HepG2 (cell line): ENCODE data around the gene SERPIND1. TPM values are rescaled to one million over a fixed set of nuclear protein-coding genes. Genes with fewer than 3 reads are reported as not detected.

Experiments
- ATF1 ChIP-seq: IDR thresholded peaks from 2 replicates; pipeline ENCODE4 v1.6.1; 2016; ENCODE audit warnings: mild to moderate bottlenecking, control low read depth
- FOSL1 ChIP-seq: sonication (generic); formaldehyde crosslinking; IDR thresholded peaks from 2 replicates; pipeline ENCODE4 v1.9.0; 2021; ENCODE audit warnings: missing genetic modification reagents, borderline replicate concordance
- KDM5A ChIP-seq: fragments of 200-600 bp; sonication (generic); IDR thresholded peaks from 2 replicates; pipeline ENCODE4 v1.7.0; 2018; ENCODE audit warnings: antibody characterized with exemption, mild to moderate bottlenecking, low read length, borderline replicate concordance
- MAFK ChIP-seq, 2 experiments: IDR thresholded peaks in 1 of 2; conservative IDR thresholded peaks in 1 of 2; 2 replicates each; pipeline ENCODE4 v1.6.1; 2011; ENCODE audit warnings: improper control_type of control experiment in 2 of 2, low read length in 2 of 2
- MED1 ChIP-seq: sonication (generic); formaldehyde crosslinking; IDR thresholded peaks from 2 replicates; pipeline ENCODE4 v1.4.0; 2020; ENCODE audit warnings: missing genetic modification reagents
- NBN ChIP-seq: fragments of 450-650 bp; conservative IDR thresholded peaks from 2 replicates; pipeline ENCODE4 v1.6.1; 2017
- NCOR1 ChIP-seq: fragments of 200-600 bp; sonication (generic); IDR thresholded peaks from 2 replicates; pipeline ENCODE4 v1.7.0; 2017; ENCODE audit warnings: antibody characterized with exemption, low read length, borderline replicate concordance
- PHF8 ChIP-seq: sonication (generic); formaldehyde crosslinking; IDR thresholded peaks from 2 replicates; pipeline ENCODE4 v1.5.0; 2020; ENCODE audit warnings: missing genetic modification reagents
- SAFB2 ChIP-seq: sonication (generic); formaldehyde crosslinking; IDR thresholded peaks from 2 replicates; pipeline ENCODE4 v1.5.1; 2020; ENCODE audit warnings: missing genetic modification reagents, low read depth, mild to moderate bottlenecking, borderline replicate concordance
- THYN1 ChIP-seq: sonication (generic); formaldehyde crosslinking; IDR thresholded peaks from 2 replicates; pipeline ENCODE4 v1.8.1; 2023; ENCODE audit warnings: low read depth, mild to moderate bottlenecking, moderate library complexity, missing genetic modification reagents, borderline replicate concordance
- ZMAT3 ChIP-seq: sonication (generic); formaldehyde crosslinking; conservative IDR thresholded peaks from 2 replicates; pipeline ENCODE4 v1.7.0; 2021; ENCODE audit warnings: missing genetic modification reagents
- ZNF431 ChIP-seq: sonication (generic); formaldehyde crosslinking; IDR thresholded peaks from 2 replicates; pipeline ENCODE4 v1.9.0; 2022; ENCODE audit warnings: missing genetic modification reagents, low read depth, mild to moderate bottlenecking, borderline replicate concordance
- ZNF598 ChIP-seq: sonication (generic); formaldehyde crosslinking; IDR thresholded peaks from 2 replicates; pipeline ENCODE4 v1.5.1; 2020; ENCODE audit warnings: mild to moderate bottlenecking, missing genetic modification reagents, borderline replicate concordance
- ZNF619 ChIP-seq: sonication (generic); formaldehyde crosslinking; IDR thresholded peaks from 2 replicates; pipeline ENCODE4 v1.4.0; 2020; ENCODE audit warnings: mild to moderate bottlenecking, missing genetic modification reagents
- ZNF670 ChIP-seq: sonication (generic); formaldehyde crosslinking; IDR thresholded peaks from 2 replicates; pipeline ENCODE4 v1.8.0; 2022; ENCODE audit warnings: mild to moderate bottlenecking, missing genetic modification reagents, borderline replicate concordance
- ZNF709 ChIP-seq: sonication (generic); formaldehyde crosslinking; IDR thresholded peaks from 2 replicates; pipeline ENCODE4 v1.5.0; 2020; ENCODE audit warnings: mild to moderate bottlenecking, missing genetic modification reagents
- ZNF788 ChIP-seq: sonication (generic); formaldehyde crosslinking; IDR thresholded peaks from 2 replicates; pipeline ENCODE4 v1.5.0; 2020; ENCODE audit warnings: mild to moderate bottlenecking, missing genetic modification reagents, borderline replicate concordance
- polyA plus RNA-seq, 8 experiments: library from polyadenylated mRNA; depleted of rRNA in 3 of 8; stranded (reverse) in 7 of 8; unstranded in 1 of 8; fragments of >200 nt; fragmentation: Illumina TruSeq in 4 of 8; extraction: Trizol in 4 of 8; gene quantifications; 2 replicates each; pipeline versions ENCODE4 v1.2.1 to v1.2.3, GENCODE V29; 2011 to 2016; ENCODE audit warnings: low read depth in 4 of 8, missing spikeins in 1 of 8, mixed read lengths in 1 of 8; ENCODE audit not compliant: insufficient read depth in 1 of 8
- total RNA-seq, 5 experiments: library from RNA; depleted of rRNA; stranded (reverse); fragments of >200 nt; fragmentation: Illumina TruSeq; extraction: Trizol; gene quantifications; 2 replicates each; pipeline ENCODE4 v1.2.3, GENCODE V29; 2016; ENCODE audit warnings: low read depth in 1 of 5
- TF ChIP-seq, protein P1 (sequence below), 2 experiments: fragments of 450-650 bp in 1 of 2; sonication (generic) in 1 of 2; formaldehyde crosslinking; IDR thresholded peaks; 2 replicates each; pipeline versions ENCODE4 v1.5.0 to v1.8.0; 2020 to 2022; ENCODE audit warnings: mild to moderate bottlenecking in 1 of 2, missing genetic modification reagents in 1 of 2
- TF ChIP-seq, protein P2 (sequence below): sonication (generic); formaldehyde crosslinking; IDR thresholded peaks from 2 replicates; pipeline ENCODE4 v1.5.1; 2020; ENCODE audit warnings: missing genetic modification reagents, mild to moderate bottlenecking, borderline replicate concordance
- TF ChIP-seq, protein P3 (sequence below): sonication (generic); formaldehyde crosslinking; IDR thresholded peaks from 2 replicates; pipeline ENCODE4 v1.9.0; 2022; ENCODE audit warnings: low read depth, missing genetic modification reagents
- TF ChIP-seq, protein P4 (sequence below): sonication (generic); formaldehyde crosslinking; IDR thresholded peaks from 2 replicates; pipeline ENCODE4 v1.4.0; 2020; ENCODE audit warnings: missing genetic modification reagents

The SERPIND1 gene
- total and polyA plus RNA-seq, 2 of the 13 experiments (the other 11 are each of a cell fraction or from before 2014, with no cell fraction given), result 111 to 350 TPM

DNA sequence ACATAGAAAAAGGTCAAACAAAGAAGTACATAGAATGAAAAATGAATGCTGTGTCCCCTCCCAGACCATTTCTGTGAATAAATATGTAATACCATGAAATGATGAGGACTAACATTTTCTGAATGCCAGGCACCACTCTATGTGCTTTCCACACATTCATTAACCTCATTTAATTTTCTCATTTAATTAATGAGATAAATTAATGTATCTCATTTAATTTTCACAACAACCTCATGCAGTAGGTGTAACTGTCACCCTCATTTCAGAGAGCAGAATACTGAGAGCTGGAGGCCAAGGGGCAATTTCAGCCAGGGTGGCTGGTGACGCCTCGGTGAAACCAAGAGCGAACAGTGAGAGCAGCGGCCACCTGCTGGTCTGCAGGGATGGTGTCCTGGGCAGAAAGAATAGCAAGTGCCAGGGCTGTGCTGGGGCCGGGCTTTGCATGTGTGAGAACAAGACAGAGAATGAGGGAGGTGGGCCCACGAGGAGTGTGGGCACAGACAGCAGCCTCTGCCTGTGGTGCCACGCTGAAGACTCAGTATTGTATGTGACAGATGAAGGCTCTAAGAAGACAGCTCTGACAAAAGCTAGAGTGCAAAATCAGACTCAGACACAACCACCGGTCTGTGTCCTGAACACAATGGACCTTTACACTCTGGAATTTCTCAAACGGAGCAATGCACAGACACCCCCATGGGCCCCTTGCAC is 1.8 kb upstream of the SERPIND1 start (continued):
- TF ChIP-seq THYN1 (CRISPR knock-in tag), result no peak
- TF ChIP-seq NBN, result no peak
- TF ChIP-seq ATF1 (CRISPR knock-in tag), result no peak
- TF ChIP-seq NCOR1, result no peak
- TF ChIP-seq, protein P1, sequence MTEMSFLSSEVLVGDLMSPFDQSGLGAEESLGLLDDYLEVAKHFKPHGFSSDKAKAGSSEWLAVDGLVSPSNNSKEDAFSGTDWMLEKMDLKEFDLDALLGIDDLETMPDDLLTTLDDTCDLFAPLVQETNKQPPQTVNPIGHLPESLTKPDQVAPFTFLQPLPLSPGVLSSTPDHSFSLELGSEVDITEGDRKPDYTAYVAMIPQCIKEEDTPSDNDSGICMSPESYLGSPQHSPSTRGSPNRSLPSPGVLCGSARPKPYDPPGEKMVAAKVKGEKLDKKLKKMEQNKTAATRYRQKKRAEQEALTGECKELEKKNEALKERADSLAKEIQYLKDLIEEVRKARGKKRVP (CRISPR knock-in tag; IDR thresholded peaks at IDR 0.05), result no peak
- TF ChIP-seq ZMAT3 (CRISPR knock-in tag), result no peak
- TF ChIP-seq, protein P2, sequence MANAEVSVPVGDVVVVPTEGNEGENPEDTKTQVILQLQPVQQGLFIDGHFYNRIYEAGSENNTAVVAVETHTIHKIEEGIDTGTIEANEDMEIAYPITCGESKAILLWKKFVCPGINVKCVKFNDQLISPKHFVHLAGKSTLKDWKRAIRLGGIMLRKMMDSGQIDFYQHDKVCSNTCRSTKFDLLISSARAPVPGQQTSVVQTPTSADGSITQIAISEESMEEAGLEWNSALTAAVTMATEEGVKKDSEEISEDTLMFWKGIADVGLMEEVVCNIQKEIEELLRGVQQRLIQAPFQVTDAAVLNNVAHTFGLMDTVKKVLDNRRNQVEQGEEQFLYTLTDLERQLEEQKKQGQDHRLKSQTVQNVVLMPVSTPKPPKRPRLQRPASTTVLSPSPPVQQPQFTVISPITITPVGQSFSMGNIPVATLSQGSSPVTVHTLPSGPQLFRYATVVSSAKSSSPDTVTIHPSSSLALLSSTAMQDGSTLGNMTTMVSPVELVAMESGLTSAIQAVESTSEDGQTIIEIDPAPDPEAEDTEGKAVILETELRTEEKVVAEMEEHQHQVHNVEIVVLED (CRISPR knock-in tag), result no peak
- TF ChIP-seq ZNF619 (CRISPR knock-in tag), result no peak
- TF ChIP-seq FOSL1, result no peak
- TF ChIP-seq ZNF431 (CRISPR knock-in tag), result no peak
- TF ChIP-seq PHF8, result 0 out of 2 replicates have a peak, but pooled peaks have one; percentile 17
- TF ChIP-seq ZNF788 (CRISPR knock-in tag), result no peak
- no peak for TF ChIP-seq ZNF670 (CRISPR knock-in tag)
- TF ChIP-seq ZNF709, result no peak
- no peak for TF ChIP-seq MAFK (conservative IDR thresholded peaks at IDR 0.05 in 1 of 2, IDR thresholded peaks at IDR 0.05 in 1 of 2; ENCODE audit: low read length in 2 of 2)
- TF ChIP-seq, protein P3, sequence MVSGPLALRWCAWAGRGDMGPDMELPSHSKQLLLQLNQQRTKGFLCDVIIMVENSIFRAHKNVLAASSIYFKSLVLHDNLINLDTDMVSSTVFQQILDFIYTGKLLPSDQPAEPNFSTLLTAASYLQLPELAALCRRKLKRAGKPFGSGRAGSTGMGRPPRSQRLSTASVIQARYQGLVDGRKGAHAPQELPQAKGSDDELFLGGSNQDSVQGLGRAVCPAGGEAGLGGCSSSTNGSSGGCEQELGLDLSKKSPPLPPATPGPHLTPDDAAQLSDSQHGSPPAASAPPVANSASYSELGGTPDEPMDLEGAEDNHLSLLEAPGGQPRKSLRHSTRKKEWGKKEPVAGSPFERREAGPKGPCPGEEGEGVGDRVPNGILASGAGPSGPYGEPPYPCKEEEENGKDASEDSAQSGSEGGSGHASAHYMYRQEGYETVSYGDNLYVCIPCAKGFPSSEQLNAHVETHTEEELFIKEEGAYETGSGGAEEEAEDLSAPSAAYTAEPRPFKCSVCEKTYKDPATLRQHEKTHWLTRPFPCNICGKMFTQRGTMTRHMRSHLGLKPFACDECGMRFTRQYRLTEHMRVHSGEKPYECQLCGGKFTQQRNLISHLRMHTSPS (CRISPR knock-in tag), result peak; percentile 74
- no peak for TF ChIP-seq KDM5A
- TF ChIP-seq, protein P4, sequence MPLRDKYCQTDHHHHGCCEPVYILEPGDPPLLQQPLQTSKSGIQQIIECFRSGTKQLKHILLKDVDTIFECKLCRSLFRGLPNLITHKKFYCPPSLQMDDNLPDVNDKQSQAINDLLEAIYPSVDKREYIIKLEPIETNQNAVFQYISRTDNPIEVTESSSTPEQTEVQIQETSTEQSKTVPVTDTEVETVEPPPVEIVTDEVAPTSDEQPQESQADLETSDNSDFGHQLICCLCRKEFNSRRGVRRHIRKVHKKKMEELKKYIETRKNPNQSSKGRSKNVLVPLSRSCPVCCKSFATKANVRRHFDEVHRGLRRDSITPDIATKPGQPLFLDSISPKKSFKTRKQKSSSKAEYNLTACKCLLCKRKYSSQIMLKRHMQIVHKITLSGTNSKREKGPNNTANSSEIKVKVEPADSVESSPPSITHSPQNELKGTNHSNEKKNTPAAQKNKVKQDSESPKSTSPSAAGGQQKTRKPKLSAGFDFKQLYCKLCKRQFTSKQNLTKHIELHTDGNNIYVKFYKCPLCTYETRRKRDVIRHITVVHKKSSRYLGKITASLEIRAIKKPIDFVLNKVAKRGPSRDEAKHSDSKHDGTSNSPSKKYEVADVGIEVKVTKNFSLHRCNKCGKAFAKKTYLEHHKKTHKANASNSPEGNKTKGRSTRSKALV (CRISPR knock-in tag), result no peak
- TF ChIP-seq SAFB2 (CRISPR knock-in tag), result no peak
- no peak for TF ChIP-seq MED1 (CRISPR knock-in tag)
- TF ChIP-seq ZNF598 (CRISPR knock-in tag), result no peak
